ENCODE measurements around the gene GLIPR1L2.

GLIPR1L2 gene

DNA sequence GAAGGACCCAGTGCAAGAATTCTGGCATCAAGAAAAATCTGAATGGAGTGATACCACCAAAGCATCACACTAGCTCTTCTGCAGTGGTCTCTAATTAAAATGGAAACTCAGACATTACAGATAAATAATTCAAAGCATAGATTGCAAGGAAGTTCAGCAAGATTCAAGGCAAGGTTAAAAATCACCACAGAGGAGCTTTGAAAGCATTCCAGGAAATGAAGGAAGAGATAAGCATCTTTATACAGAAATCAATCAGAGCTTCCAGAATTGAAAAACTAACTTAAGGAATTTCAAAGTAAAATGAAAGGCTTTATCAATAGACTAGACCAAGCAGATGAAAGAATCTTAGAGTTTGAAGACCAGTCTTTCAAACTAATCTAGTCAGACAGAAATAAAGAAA is 69.3 kb downstream of the GLIPR1L2 start:
- no peaks in the 10 kb centered on the region for H3K4me1 ChIP-seq (ENCODE audit: insufficient read depth, low read length)
- no peak overlapping the region for H2AFZ ChIP-seq (ENCODE audit: low read depth, low read length)
- H3K4me3 ChIP-seq (ENCODE audit: low read length) = no peak overlapping the region
- no peaks in the 10 kb centered on the region for H3K27me3 ChIP-seq (ENCODE audit: insufficient read depth, low read length)
- H3K9me3 ChIP-seq (ENCODE audit: low read length) = no peaks in the 10 kb centered on the region
- no peaks in the 10 kb centered on the region for H3K36me3 ChIP-seq (ENCODE audit: insufficient read depth, low read length)

DNA sequence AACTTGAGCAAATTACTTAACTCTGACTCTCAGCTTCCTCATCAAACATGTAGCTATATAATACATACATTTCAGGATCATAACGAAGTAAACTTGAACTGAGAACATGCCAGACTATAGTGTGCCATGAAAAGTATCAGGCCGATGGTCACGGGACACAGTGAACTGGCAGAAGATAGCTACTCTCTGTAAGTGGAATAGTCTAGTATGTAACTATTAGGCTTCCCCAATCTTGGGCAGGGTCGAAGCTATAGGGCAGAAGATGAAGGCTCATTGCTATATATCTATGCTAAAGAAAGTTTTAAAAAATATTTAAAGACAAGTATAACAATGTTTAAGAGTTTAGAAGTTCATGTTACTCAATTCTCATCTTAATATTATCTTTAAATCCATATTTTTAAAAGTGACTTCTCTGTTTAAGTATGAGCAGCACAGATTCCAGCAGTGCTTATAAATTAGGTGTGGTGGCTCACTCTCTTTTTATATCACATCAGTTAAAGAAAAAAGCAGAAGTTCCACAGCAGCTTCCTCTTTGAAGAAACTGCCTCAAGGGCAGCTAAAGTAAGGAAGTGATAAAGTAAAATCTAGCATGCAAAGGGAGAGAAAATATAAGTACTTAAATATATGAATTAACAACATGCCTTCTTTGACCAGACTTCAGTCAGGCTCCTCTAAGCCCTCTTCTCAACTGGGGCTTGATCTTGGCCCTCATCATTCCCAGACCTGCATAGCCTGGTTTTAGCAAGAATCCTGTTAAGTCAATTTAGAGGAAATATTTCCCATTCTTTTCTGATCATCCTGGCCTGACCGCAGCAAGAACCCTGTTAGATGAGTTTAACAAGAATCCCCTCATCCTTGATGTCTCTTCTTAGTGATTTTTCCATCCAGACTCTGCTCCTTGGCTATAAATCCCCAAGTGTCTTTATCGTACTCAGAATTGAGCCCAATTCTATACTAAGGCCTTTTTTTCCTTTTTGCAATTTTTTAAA is 81.3 kb downstream of the GLIPR1L2 start:
- Histone ChIP-seq H3K4me1 (ENCODE audit: insufficient read depth, low read length) (peaks cover 2% of the 10 kb centered on the region), H3K9me3 (ENCODE audit: low read length) (no peaks in the 10 kb centered on the region), H3K36me3 (ENCODE audit: insufficient read depth, low read length) (no peaks in the 10 kb centered on the region), H3K27me3 (ENCODE audit: insufficient read depth, low read length) (no peaks in the 10 kb centered on the region), H3K4me3 (ENCODE audit: low read length) (no peak overlapping the region), H2AFZ (ENCODE audit: low read depth, low read length) (no peak overlapping the region)

DNA sequence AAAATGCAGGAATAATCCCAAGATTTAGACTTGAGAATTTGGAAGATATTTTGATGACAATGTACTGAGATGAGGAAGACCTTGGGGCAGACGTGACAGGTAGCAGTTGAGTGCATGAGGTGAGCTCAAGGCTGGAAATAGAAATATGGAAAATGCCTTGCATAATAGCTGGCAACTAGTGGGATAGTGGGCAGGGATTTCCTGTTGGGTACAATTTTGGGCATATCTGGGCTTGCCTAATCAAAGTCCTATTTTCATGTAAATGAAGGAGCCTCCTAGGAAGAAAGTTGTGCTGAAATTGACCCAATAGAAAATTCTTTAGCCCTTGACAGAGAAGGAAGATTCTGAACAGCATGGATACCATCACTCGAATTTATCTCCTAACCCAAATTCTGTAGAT is 83.2 kb downstream of the GLIPR1L2 start:
- Histone ChIP-seq H2AFZ (ENCODE audit: low read depth, low read length) (no peak overlapping the region), H3K36me3 (ENCODE audit: insufficient read depth, low read length) (no peaks in the 10 kb centered on the region), H3K9me3 (ENCODE audit: low read length) (no peaks in the 10 kb centered on the region), H3K4me1 (ENCODE audit: insufficient read depth, low read length) (peaks cover 2% of the 10 kb centered on the region), H3K27me3 (ENCODE audit: insufficient read depth, low read length) (no peaks in the 10 kb centered on the region), H3K4me3 (ENCODE audit: low read length) (no peak overlapping the region)

DNA sequence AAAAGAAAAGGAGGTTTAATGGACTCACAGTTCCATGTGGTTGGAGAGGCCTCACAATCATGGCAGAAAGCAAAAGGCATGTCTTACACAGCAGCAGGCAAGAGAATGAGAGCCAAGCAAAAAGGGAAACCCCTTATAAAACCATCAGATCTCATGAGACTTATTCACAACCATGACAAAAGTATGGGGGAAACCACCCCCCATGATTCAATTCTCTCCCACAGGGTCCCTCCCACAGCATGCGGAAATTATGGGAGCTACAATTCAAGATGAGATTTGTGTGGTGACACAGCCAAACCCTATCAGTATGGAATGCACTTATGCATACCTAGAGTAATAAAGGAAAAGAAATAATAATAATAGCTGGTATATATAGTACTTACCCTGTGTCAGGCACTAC is 85.2 kb downstream of the GLIPR1L2 start:
- H3K4me1 ChIP-seq (ENCODE audit: insufficient read depth, low read length) = peaks cover 15% of the 10 kb centered on the region

DNA sequence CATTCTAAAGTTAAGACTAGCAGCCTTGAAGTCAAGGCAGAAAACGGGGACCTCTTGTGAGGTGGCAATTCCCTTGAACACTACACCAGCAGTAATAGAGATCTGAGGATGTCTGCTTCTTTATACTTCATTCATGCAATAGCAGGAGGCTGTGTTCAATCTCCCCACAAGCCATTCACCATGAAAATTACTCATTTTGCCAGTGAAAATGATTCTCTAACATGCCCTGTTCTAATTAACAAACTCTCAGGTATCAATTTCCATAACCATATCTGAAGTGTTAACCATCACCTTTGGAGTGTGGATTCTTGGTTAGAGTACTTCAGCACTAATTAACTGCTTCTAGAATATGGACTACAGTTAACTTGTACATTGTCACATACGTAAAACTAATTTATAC is 86.2 kb downstream of the GLIPR1L2 start:
- Histone ChIP-seq H3K4me3 (ENCODE audit: low read length) (no peak overlapping the region), H3K9me3 (ENCODE audit: low read length) (no peaks in the 10 kb centered on the region), H3K36me3 (ENCODE audit: insufficient read depth, low read length) (no peaks in the 10 kb centered on the region), H3K27me3 (ENCODE audit: insufficient read depth, low read length) (no peaks in the 10 kb centered on the region), H2AFZ (ENCODE audit: low read depth, low read length) (no peak overlapping the region), H3K4me1 (ENCODE audit: insufficient read depth, low read length) (peaks cover 19% of the 10 kb centered on the region)

More for the DNA sequence above, 85.2 kb downstream of the GLIPR1L2 start:
- H3K9me3 ChIP-seq (ENCODE audit: low read length) = no peaks in the 10 kb centered on the region
- H2AFZ ChIP-seq (ENCODE audit: low read depth, low read length) = no peak overlapping the region
- no peaks in the 10 kb centered on the region for H3K36me3 ChIP-seq (ENCODE audit: insufficient read depth, low read length)
- H3K4me3 ChIP-seq (ENCODE audit: low read length) = no peak overlapping the region
- H3K27me3 ChIP-seq (ENCODE audit: insufficient read depth, low read length) = no peaks in the 10 kb centered on the region

DNA sequence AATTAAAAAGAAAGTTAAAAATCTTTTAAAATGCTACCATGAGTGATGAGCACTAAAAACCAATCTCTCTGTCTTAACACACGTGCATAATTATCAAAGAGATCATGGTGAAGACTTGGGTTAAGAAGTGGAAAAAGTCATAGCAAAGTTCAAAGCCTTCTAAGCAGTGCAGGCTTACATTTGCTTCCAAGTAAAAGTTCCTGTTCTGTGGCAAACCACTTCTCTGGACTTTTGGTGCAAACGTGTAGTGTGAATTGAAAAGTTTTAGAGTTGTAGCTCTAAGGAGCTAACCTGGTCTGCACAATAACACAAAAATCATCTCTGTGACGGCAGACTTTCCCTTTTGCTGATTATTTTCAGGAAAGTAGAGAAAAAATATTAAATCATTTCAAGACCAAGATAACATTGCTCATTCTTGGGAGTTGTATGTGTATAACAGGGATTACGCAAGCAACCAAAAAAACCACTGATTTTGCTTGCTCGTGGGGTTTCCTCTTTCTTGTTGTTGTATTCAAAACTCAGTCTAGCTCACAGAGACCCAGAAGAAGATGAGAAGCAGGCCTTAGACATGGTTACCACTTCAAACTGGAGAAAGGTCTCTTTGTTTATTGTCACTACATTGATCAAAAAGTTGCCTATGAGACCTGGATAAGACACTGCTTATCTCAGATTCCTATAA is 87.4 kb downstream of the GLIPR1L2 start:
- Histone ChIP-seq H3K27me3 (ENCODE audit: insufficient read depth, low read length) (no peaks in the 10 kb centered on the region), H2AFZ (ENCODE audit: low read depth, low read length) (no peak overlapping the region), H3K4me3 (ENCODE audit: low read length) (no peak overlapping the region), H3K36me3 (ENCODE audit: insufficient read depth, low read length) (no peaks in the 10 kb centered on the region), H3K4me1 (ENCODE audit: insufficient read depth, low read length) (peaks cover 19% of the 10 kb centered on the region), H3K9me3 (ENCODE audit: low read length) (no peaks in the 10 kb centered on the region)

DNA sequence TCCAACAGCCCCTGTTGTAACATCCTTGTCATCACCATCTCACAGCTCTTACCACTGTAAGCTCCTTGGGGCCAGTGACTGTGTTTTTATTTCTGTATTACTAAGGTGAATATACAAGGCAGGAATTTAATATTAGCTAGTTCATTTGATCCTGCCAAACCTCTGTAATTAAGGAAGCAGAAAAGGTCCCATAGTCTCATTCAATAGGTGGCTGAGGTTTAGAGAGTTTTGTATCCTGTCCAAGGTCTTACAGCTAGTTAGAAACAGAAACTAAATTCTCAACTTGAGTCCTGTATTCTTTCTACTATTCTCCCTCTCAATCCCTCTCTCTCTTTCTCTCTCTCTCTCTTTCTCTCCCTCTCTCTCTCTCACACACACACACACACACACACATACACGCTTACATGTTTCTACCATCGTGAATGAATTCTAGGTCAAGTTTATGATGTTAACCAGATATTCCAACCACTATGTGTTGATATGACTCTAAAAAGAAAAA is 89.1 kb downstream of the GLIPR1L2 start:
- Histone ChIP-seq H3K36me3 (ENCODE audit: insufficient read depth, low read length) (no peaks in the 10 kb centered on the region), H3K9me3 (ENCODE audit: low read length) (no peaks in the 10 kb centered on the region), H2AFZ (ENCODE audit: low read depth, low read length) (peak overlapping the region; percentile 88), H3K27me3 (ENCODE audit: insufficient read depth, low read length) (no peaks in the 10 kb centered on the region), H3K4me3 (ENCODE audit: low read length) (no peak overlapping the region), H3K4me1 (ENCODE audit: insufficient read depth, low read length) (peaks cover 17% of the 10 kb centered on the region)

DNA sequence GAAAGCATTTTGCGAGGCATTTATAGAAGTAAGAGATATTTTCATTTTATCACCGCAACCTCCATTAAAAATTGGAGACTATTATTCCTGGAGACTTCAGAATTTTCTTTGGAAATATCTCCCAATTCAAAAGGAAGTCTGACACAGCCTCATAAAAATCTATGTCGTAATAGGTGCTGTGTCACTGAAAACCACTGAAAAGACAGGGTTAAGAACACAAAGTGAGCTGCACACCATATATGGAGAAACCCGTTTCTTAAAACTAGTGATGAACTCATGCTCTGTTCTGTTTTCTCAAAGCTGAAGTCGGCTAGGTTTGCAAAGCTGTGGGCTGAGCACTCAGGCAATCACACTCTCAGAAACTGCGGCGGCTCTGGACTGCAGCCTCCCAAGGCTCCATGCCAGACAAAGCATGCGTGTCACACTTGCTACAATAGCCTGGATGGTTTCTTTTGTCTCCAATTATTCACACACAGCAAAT is 89.6 kb downstream of the GLIPR1L2 start, which contains the start of gene GLIPR1:
Gene GLIPR1, plus strand, starts transcription at position 287 of the 481 bp plus-strand sequence. Its CDS starts 126 bp downstream, at position 413.
- Histone ChIP-seq H3K27me3 (ENCODE audit: insufficient read depth, low read length) (no peaks in the 10 kb centered on the region), H3K4me1 (ENCODE audit: insufficient read depth, low read length) (peaks cover 17% of the 10 kb centered on the region), H3K4me3 (ENCODE audit: low read length) (peak within 1 kb of the TSS; percentile 24), H2AFZ (ENCODE audit: low read depth, low read length) (peak within 1 kb of the TSS; percentile 88), H3K9me3 (ENCODE audit: low read length) (no peaks in the 10 kb centered on the region), H3K36me3 (ENCODE audit: insufficient read depth, low read length) (no peaks in the 10 kb centered on the region)

DNA sequence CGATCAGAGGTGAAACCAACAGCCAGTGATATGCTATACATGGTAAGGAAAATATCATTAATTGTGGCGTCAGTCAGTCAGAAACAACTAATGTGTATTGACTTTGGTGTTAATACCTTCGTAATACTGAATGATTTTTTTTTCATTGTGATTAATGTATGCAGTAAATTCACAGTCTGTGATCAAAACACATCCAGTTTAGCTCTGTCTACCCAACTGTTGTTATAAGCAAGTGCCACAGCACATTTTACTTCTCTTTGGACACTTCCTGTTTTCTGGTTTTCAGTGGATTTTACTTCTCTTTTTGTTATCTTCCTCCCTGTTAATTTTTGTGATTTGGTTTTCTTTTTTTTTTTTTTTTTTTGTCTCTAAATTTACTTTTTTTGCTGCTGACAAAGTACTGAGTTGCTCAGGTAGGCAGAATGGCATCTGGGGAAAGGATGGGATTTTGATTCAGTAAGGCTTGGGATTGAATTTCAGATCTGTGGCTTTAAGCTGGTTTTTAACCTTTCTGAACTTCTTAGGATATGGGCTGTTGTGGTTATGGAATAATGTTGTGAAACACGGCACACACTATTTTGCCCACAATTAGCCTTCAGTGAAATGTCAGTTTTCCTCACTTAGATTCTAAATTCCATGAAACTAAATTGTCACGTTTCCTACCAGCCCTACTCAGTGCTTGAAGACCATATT is 90.3 kb downstream of the GLIPR1L2 start:
- H2AFZ ChIP-seq (ENCODE audit: low read depth, low read length) = peak overlapping the region; percentile 88
- no peaks in the 10 kb centered on the region for H3K36me3 ChIP-seq (ENCODE audit: insufficient read depth, low read length)
- H3K9me3 ChIP-seq (ENCODE audit: low read length) = no peaks in the 10 kb centered on the region
- peak overlapping the region; percentile 24 for H3K4me3 ChIP-seq (ENCODE audit: low read length)
- H3K4me1 ChIP-seq (ENCODE audit: insufficient read depth, low read length) = peaks cover 17% of the 10 kb centered on the region
- H3K27me3 ChIP-seq (ENCODE audit: insufficient read depth, low read length) = no peaks in the 10 kb centered on the region

DNA sequence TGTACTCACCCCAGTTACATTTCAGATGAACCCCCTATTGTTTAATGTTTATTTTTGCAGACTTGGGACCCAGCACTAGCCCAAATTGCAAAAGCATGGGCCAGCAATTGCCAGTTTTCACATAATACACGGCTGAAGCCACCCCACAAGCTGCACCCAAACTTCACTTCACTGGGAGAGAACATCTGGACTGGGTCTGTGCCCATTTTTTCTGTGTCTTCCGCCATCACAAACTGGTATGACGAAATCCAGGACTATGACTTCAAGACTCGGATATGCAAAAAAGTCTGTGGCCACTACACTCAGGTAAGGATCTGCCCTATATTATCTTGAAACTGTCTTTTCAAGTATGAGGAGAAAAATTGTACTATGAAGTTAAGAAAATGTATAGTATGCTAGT is 90.9 kb downstream of the GLIPR1L2 start:
- Histone ChIP-seq H3K4me1 (ENCODE audit: insufficient read depth, low read length) (peaks cover 17% of the 10 kb centered on the region), H3K9me3 (ENCODE audit: low read length) (no peaks in the 10 kb centered on the region), H3K27me3 (ENCODE audit: insufficient read depth, low read length) (no peaks in the 10 kb centered on the region), H3K4me3 (ENCODE audit: low read length) (no peak overlapping the region), H2AFZ (ENCODE audit: low read depth, low read length) (no peak overlapping the region), H3K36me3 (ENCODE audit: insufficient read depth, low read length) (no peaks in the 10 kb centered on the region)
